HL-60 (cell line): ENCODE results near the gene MAPK1.
"Not testable (repeated sequence)": the region's sequence is repeated elsewhere in the genome, so short reads cannot be mapped to it uniquely, and the experiment has no call there.

Experiments
- DNase-seq, 2 experiments: peaks; one replicate each; pipeline ENCODE4 v3.0.0-alpha.2; 2010 to 2020; ENCODE audit warnings: low read depth in 1 of 2, low spot score in 1 of 2
- H3K27ac ChIP-seq: fragments of 250-450 bp; sonication (Bioruptor Pico); replicated peaks from 2 replicates; pipeline ENCODE4 v1.5.1; 2020; ENCODE audit warnings: mild to moderate bottlenecking, moderate library complexity
- H3K27me3 ChIP-seq: fragments of 250-450 bp; sonication (Bioruptor Pico); 2 replicates; pipeline ENCODE4 v1.5.1; 2021; ENCODE audit warnings: mild to moderate bottlenecking, moderate library complexity; ENCODE audit not compliant: insufficient read depth, poor library complexity, severe bottlenecking
- H3K4me3 ChIP-seq: replicated peaks from 2 replicates; pipeline ENCODE4 v1.5.1; 2011; ENCODE audit warnings: mild to moderate bottlenecking, control low read depth, low read length; ENCODE audit not compliant: insufficient read depth
- CTCF ChIP-seq: IDR thresholded peaks from one replicate; pipeline ENCODE4 v1.5.1; 2011; ENCODE audit warnings: low read length, control low read depth, inconsistent platforms; ENCODE audit not compliant: insufficient read depth
- GABPA ChIP-seq: IDR thresholded peaks from 2 replicates; pipeline ENCODE4 v1.6.1; 2012; ENCODE audit warnings: low read depth
- POLR2AphosphoS5 ChIP-seq: IDR thresholded peaks from 2 replicates; pipeline ENCODE4 v1.6.1; 2012; ENCODE audit warnings: low read depth
- REST ChIP-seq: IDR thresholded peaks from 2 replicates; pipeline ENCODE4 v1.6.1; 2012; ENCODE audit warnings: low read depth; ENCODE audit not compliant: insufficient replicate concordance
- SPI1 ChIP-seq: IDR thresholded peaks from 2 replicates; pipeline ENCODE4 v1.6.1; 2012; ENCODE audit warnings: low read depth, mild to moderate bottlenecking, borderline replicate concordance

The MAPK1 gene

GRCh38 chr22:21796863-21797262, 70.6 kb downstream of the MAPK1 start:
- TF ChIP-seq SPI1: no peak
- TF ChIP-seq POLR2AphosphoS5: no peak
- TF ChIP-seq REST: no peak
- no peak for TF ChIP-seq GABPA
- no peak for TF ChIP-seq CTCF
- no peaks in the 10 kb centered on the region for H3K27me3 ChIP-seq
- DNase-seq: no peak
- H3K4me3 ChIP-seq: no peak overlapping the region
- H3K27ac ChIP-seq: no peak overlapping the region

GRCh38 chr22:21796231-21796630, 71.2 kb downstream of the MAPK1 start:
- TF ChIP-seq POLR2AphosphoS5 (no peak), GABPA (no peak), SPI1 (no peak), CTCF (no peak), REST (no peak)
- Histone ChIP-seq H3K27ac (no peak overlapping the region), H3K4me3 (no peak overlapping the region), H3K27me3 (no peaks in the 10 kb centered on the region)
- no peak for DNase-seq

GRCh38 chr22:21793716-21794115, 73.7 kb downstream of the MAPK1 start:
- not testable (repeated sequence) for H3K27ac ChIP-seq, H3K4me3 ChIP-seq, H3K27me3 ChIP-seq, DNase-seq

- H3K27ac ChIP-seq: no peak overlapping the region
- TF ChIP-seq CTCF: no peak
- no peak for TF ChIP-seq REST
- no peak for TF ChIP-seq GABPA
- TF ChIP-seq SPI1: no peak
- TF ChIP-seq POLR2AphosphoS5: no peak
- no peak overlapping the region for H3K4me3 ChIP-seq
- H3K27me3 ChIP-seq: no peaks in the 10 kb centered on the region
- no peak for DNase-seq
Measured at GRCh38 chr22:21791635-21792625, 75.5 kb downstream of the MAPK1 start.

- DNase-seq, H3K4me3 ChIP-seq: not testable (repeated sequence)
Measured at GRCh38 chr22:21790849-21791610, 76.4 kb downstream of the MAPK1 start.

More at GRCh38 chr22:21790849-21791610, 76.4 kb downstream of the MAPK1 start:
- not testable (repeated sequence) for H3K27me3 ChIP-seq, H3K27ac ChIP-seq
